HCT116 (cell line): ENCODE data around the gene ATOH8. TPM values are rescaled to one million over a fixed set of nuclear protein-coding genes. Genes with fewer than 3 reads are reported as not detected.

ENCODE experiments used
- ATAC-seq: fragments of 200-7000 bp; cut with Tn5 transposase; 2 replicates; pipeline ENCODE4 v1.9.1; 2020; ENCODE audit warnings: mild to moderate bottlenecking, moderate library complexity
- BruUV-seq: library from RNA; stranded (reverse); fragments of 400-500 nt; replicated peaks from 2 replicates; lab custom pipeline; 2021; lab: Mats Ljungman, UMichigan
- CTCF ChIA-PET: fragments of 300-600 bp; sonication (Branson Sonifier 250); formaldehyde crosslinking; loops from one replicate; lab custom pipeline; 2021; ENCODE audit warnings: antibody characterized with exemption; lab: Charles Lee
- POLR2A ChIA-PET: fragments of 300-600, 350-600 bp; sonication (Branson Sonifier 250); formaldehyde crosslinking; loops from one replicate; lab custom pipeline; 2021; ENCODE audit warnings: antibody characterized with exemption; lab: Charles Lee
- RAD21 ChIA-PET, 2 experiments: fragments of 300-600 bp; sonication (Branson Sonifier 250); formaldehyde crosslinking; loops; one replicate each; lab custom pipeline; 2023; ENCODE audit warnings: low total read pairs in 2 of 2; ENCODE audit not compliant: uncharacterized antibody in 2 of 2, unreplicated experiment in 2 of 2, low non-redundant PET in 1 of 2; lab: Charles Lee
- DNase-seq: peaks from one replicate; pipeline ENCODE4 v3.0.0-alpha.2; 2010; ENCODE audit warnings: low read depth, low spot score
- H2AFZ ChIP-seq: fragments of 200-600 bp; shearing (Covaris generic), sonication (generic); 2 replicates; pipeline ENCODE4 v1.6.1; 2017; ENCODE audit warnings: low read depth, mixed run types, mixed read lengths, antibody characterized with exemption, low read length; ENCODE audit not compliant: poor library complexity, severe bottlenecking
- H3K27ac ChIP-seq: 2 replicates; pipeline ENCODE4 v1.5.1; 2012; ENCODE audit warnings: low read depth, low read length
- H3K27me3 ChIP-seq: fragments of 200-600 bp; sonication (generic); 2 replicates; pipeline ENCODE4 v1.6.1; 2016; ENCODE audit warnings: mixed run types, low read length, mixed read lengths; ENCODE audit not compliant: insufficient read depth
- H3K36me3 ChIP-seq, 2 experiments: fragments of 200-500 bp in 1 of 2; fragments of 200-600 bp in 1 of 2; sonication (Bioruptor generic) in 1 of 2; sonication (generic) in 1 of 2; 2 replicates each; pipeline versions ENCODE4 v1.5.1 to v1.6.1; 2014 to 2016; ENCODE audit warnings: low read length in 2 of 2, inconsistent platforms in 1 of 2, mixed read lengths in 1 of 2, mixed run types in 1 of 2; ENCODE audit not compliant: insufficient read depth in 2 of 2, control insufficient read depth in 1 of 2
- H3K4me1 ChIP-seq, 2 experiments: fragments of 200-600 bp in 1 of 2; sonication (generic) in 1 of 2; 2 replicates each; pipeline versions ENCODE4 v1.5.1 to v1.6.1; 2012 to 2017; ENCODE audit warnings: low read length in 2 of 2, inconsistent platforms in 1 of 2, mild to moderate bottlenecking in 1 of 2, mixed read lengths in 1 of 2, mixed run types in 1 of 2, moderate library complexity in 1 of 2; ENCODE audit not compliant: insufficient read depth in 2 of 2, control insufficient read depth in 1 of 2
- H3K4me2 ChIP-seq: fragments of 200-600 bp; sonication (generic); 2 replicates; pipeline ENCODE4 v1.6.1; 2017; ENCODE audit warnings: mixed run types, low read length, mixed read lengths
- H3K4me3 ChIP-seq, 2 experiments: fragments of 200-600 bp in 1 of 2; sonication (generic) in 1 of 2; replicated peaks in 1 of 2; 2 replicates each; pipeline ENCODE4 v1.5.1; 2011 to 2016; ENCODE audit warnings: low read length in 2 of 2, control low read depth in 1 of 2, low read depth in 1 of 2, mild to moderate bottlenecking in 1 of 2, mixed read lengths in 1 of 2, mixed run types in 1 of 2
- H3K79me2 ChIP-seq: fragments of 200-600 bp; sonication (generic); 2 replicates; pipeline ENCODE4 v1.6.1; 2017; ENCODE audit warnings: mild to moderate bottlenecking, mixed run types, low read length, moderate library complexity, mixed read lengths; ENCODE audit not compliant: insufficient read depth
- H3K9ac ChIP-seq: fragments of 200-600 bp; sonication (generic); 2 replicates; pipeline ENCODE4 v1.6.1; 2016; ENCODE audit warnings: low read length, mixed read lengths
- H3K9me2 ChIP-seq: fragments of 200-600 bp; sonication (generic), shearing (Covaris generic); 2 replicates; pipeline ENCODE4 v1.6.1; 2017; ENCODE audit warnings: mixed run types, mild to moderate bottlenecking, moderate library complexity; ENCODE audit not compliant: insufficient read depth
- H3K9me3 ChIP-seq, 2 experiments: fragments of 200-500 bp in 1 of 2; fragments of 200-600 bp in 1 of 2; sonication (Bioruptor generic) in 1 of 2; sonication (generic) in 1 of 2; 2 replicates each; pipeline ENCODE4 v1.6.1; 2014 to 2017; ENCODE audit warnings: low read length in 2 of 2, mixed read lengths in 2 of 2, inconsistent platforms in 1 of 2, low read depth in 1 of 2, mild to moderate bottlenecking in 1 of 2, mixed run types in 1 of 2, moderate library complexity in 1 of 2; ENCODE audit not compliant: control insufficient read depth in 1 of 2, insufficient read depth in 1 of 2
- H4K20me1 ChIP-seq: fragments of 200-600 bp; sonication (generic), shearing (Covaris generic); 2 replicates; pipeline ENCODE4 v1.6.1; 2017; ENCODE audit warnings: mixed run types, mild to moderate bottlenecking, moderate library complexity; ENCODE audit not compliant: insufficient read depth
- CBX3 ChIP-seq: IDR thresholded peaks from 2 replicates; pipeline ENCODE4 v1.6.1; 2012; ENCODE audit warnings: low read depth
- CEBPB ChIP-seq: IDR thresholded peaks from 2 replicates; pipeline ENCODE4 v1.6.1; 2012; ENCODE audit warnings: low read depth
- CTCF ChIP-seq, 3 experiments: fragments of 200-600 bp in 1 of 3; sonication (generic) in 1 of 3; IDR thresholded peaks in 2 of 3; conservative IDR thresholded peaks in 1 of 3; 2 replicates each; pipeline ENCODE4 v1.5.1; 2012 to 2017; ENCODE audit warnings: low read depth in 2 of 3, low read length in 2 of 3, antibody characterized with exemption in 1 of 3, borderline replicate concordance in 1 of 3, control low read depth in 1 of 3, mild to moderate bottlenecking in 1 of 3, mixed read lengths in 1 of 3, mixed run types in 1 of 3, moderate library complexity in 1 of 3; ENCODE audit not compliant: insufficient read depth in 1 of 3
- EGR1 ChIP-seq: IDR thresholded peaks from 2 replicates; pipeline ENCODE4 v1.6.1; 2012; ENCODE audit warnings: low read depth
- FOSL1 ChIP-seq: IDR thresholded peaks from 2 replicates; pipeline ENCODE4 v1.6.1; 2012; ENCODE audit warnings: low read depth
- POLR2A ChIP-seq: IDR thresholded peaks from 2 replicates; pipeline ENCODE4 v1.7.0; 2011; ENCODE audit warnings: borderline replicate concordance; ENCODE audit not compliant: insufficient read depth, insufficient read length; ENCODE audit errors: extremely low read depth
- RAD21 ChIP-seq: IDR thresholded peaks from 2 replicates; pipeline ENCODE4 v1.6.1; 2012; ENCODE audit warnings: low read depth, mild to moderate bottlenecking
- SP1 ChIP-seq: IDR thresholded peaks from 2 replicates; pipeline ENCODE4 v1.6.1; 2012; ENCODE audit warnings: low read depth
- SRF ChIP-seq: IDR thresholded peaks from 2 replicates; pipeline ENCODE4 v1.6.1; 2012; ENCODE audit warnings: low read depth
- TCF7L2 ChIP-seq: IDR thresholded peaks from 2 replicates; pipeline ENCODE4 v1.7.0; 2011; ENCODE audit warnings: borderline replicate concordance, inconsistent platforms; ENCODE audit not compliant: insufficient read depth, insufficient read length; ENCODE audit errors: extremely low read depth
- intact Hi-C: fragments of 100-400 bp; cut with micrococcal nuclease; formaldehyde crosslinking; loops from 2 replicates; pipeline ENCODE4 v1.10.0; 2022
- total RNA-seq: library from RNA; stranded (reverse); gene quantifications from one replicate; pipeline ENCODE4 v1.2.1, GENCODE V29; 2021; ENCODE audit not compliant: unreplicated experiment
- TF ChIP-seq, protein P1 (sequence below): IDR thresholded peaks from 2 replicates; pipeline ENCODE4 v1.6.1; 2011; ENCODE audit warnings: mild to moderate bottlenecking, low read length, moderate library complexity; ENCODE audit not compliant: insufficient replicate concordance; ENCODE audit errors: extremely low read depth
- TF ChIP-seq, protein P2 (sequence below): IDR thresholded peaks from 2 replicates; pipeline ENCODE4 v1.6.1; 2012

Gene ATOH8
- total RNA-seq, 1 experiment from 2014 or later, result 0.74 TPM

DNA sequence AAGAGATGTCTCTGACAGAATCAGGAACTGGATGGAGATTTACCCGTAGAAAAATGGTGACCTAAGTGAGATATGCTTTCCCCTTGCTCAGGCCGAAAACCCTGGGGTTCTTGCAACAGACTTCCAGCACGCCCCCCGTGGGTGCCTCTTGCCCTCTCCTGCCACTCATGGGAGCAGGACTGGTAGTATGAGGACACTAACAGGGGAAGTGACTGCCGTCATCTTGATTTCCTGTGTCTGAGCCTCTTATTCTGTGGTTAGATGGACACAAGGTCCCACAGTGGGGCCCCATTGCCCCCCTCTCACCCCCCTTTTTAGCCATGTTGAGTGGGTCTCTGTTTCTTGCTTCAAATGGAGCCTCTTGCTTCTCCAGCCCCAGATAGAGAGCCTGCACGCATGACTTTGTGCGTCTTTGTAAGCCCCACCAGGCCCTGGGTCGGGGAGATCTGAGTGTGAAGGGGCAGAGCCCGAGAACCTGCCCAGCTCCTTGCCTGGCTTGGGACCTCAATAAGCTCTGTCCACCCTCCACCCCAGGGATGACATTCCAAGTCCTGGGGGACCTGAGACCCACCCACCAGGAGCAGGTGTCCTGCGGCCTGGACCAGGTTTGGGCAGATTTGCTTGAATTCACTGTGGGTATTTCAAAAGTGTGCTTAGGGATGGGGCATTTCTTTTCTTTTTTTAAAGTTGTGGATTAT, 47.0 kb upstream of the ATOH8 start (continued):
- TF ChIP-seq, protein P1, sequence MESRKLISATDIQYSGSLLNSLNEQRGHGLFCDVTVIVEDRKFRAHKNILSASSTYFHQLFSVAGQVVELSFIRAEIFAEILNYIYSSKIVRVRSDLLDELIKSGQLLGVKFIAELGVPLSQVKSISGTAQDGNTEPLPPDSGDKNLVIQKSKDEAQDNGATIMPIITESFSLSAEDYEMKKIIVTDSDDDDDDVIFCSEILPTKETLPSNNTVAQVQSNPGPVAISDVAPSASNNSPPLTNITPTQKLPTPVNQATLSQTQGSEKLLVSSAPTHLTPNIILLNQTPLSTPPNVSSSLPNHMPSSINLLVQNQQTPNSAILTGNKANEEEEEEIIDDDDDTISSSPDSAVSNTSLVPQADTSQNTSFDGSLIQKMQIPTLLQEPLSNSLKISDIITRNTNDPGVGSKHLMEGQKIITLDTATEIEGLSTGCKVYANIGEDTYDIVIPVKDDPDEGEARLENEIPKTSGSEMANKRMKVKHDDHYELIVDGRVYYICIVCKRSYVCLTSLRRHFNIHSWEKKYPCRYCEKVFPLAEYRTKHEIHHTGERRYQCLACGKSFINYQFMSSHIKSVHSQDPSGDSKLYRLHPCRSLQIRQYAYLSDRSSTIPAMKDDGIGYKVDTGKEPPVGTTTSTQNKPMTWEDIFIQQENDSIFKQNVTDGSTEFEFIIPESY, result no peak
- TF ChIP-seq CTCF (IDR thresholded peaks at IDR 0.05 in 2 of 3, conservative IDR thresholded peaks at IDR 0.05 in 1 of 3; ENCODE audit: borderline replicate concordance in 1 of 3, insufficient read depth in 1 of 3, low read depth in 2 of 3, low read length in 2 of 3), result no peak
- TF ChIP-seq SP1, result no peak
- no peak for TF ChIP-seq SRF

- H2AFZ ChIP-seq, result peak overlapping the region; percentile 59
- H3K4me3 ChIP-seq, result no peak overlapping the region; a peak in 1 of 4 replicates
- peak overlapping the region; percentile 66 for H3K4me2 ChIP-seq
- ChIA-PET RAD21 (no interaction called here), CTCF (interaction anchor here (0.6 to 4.6 kb wide), 8 partner anchors 8 to 120 kb away, joined by 3 to 33 read pairs (median 4); no protein-coding TSS in a partner anchor), POLR2A (interaction anchor here (0.7 kb wide), 1 partner anchor 26 kb away, joined by 3 read pairs; no protein-coding TSS in a partner anchor)
- ATAC-seq (peak; percentile 93), DNase-seq (peak; percentile 89)
- H3K27ac ChIP-seq, result no peak overlapping the region
- H3K9me3 ChIP-seq, result no peaks in the 10 kb centered on the region
- TF ChIP-seq SP1, result no peak
- no peak for TF ChIP-seq EGR1
- TF ChIP-seq CBX3, result peak; percentile 56
- peak; percentile 83 for TF ChIP-seq RAD21
- no peak for TF ChIP-seq TCF7L2
- TF ChIP-seq FOSL1, result 0 out of 2 replicates have a peak, but pooled peaks have one; percentile 12
- peak; percentile 81 to 95 (median 92) for TF ChIP-seq CTCF (IDR thresholded peaks at IDR 0.05 in 2 of 3, conservative IDR thresholded peaks at IDR 0.05 in 1 of 3; ENCODE audit: borderline replicate concordance in 1 of 3, insufficient read depth in 1 of 3, low read depth in 2 of 3, low read length in 2 of 3)
- TF ChIP-seq CEBPB, result 0 out of 2 replicates have a peak, but pooled peaks have one; percentile 24
- TF ChIP-seq, protein P2, sequence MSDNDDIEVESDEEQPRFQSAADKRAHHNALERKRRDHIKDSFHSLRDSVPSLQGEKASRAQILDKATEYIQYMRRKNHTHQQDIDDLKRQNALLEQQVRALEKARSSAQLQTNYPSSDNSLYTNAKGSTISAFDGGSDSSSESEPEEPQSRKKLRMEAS, result no peak
- no peak for TF ChIP-seq POLR2A
- peaks cover 8 to 26% of the 10 kb centered on the region in 2 experiments for H3K4me1 ChIP-seq
- H4K20me1 ChIP-seq, result no peaks in the 10 kb centered on the region
- H3K9me2 ChIP-seq, result no peaks in the 10 kb centered on the region
- H3K79me2 ChIP-seq, result no peaks in the 10 kb centered on the region
- H3K36me3 ChIP-seq, result no peaks in the 10 kb centered on the region
- intact Hi-C loops, result loop anchor here (1.0 kb wide), 2 partner anchors 28 to 70 kb away; no protein-coding TSS in a partner anchor
- no peaks in the 10 kb centered on the region for H3K27me3 ChIP-seq
- H3K9ac ChIP-seq, result no peak overlapping the region
- no TSS peak for BruUV-seq
These were observed 46.5 kb upstream of the ATOH8 start for GRCh38 chr2:85707304-85707703.
